GM23248 (cell line): ENCODE results near the gene ZFYVE9. TPM values are rescaled to one million over a fixed set of nuclear protein-coding genes. Genes with fewer than 3 reads are reported as not detected.

Source experiments
- DNase-seq: peaks from one replicate; pipeline ENCODE4 v3.0.0-alpha.2; 2015
- H2AFZ ChIP-seq: fragments of 200-600 bp; sonication (generic); 2 replicates; pipeline ENCODE4 v1.6.1; 2016; ENCODE audit warnings: antibody characterized with exemption
- H3F3A ChIP-seq: fragments of 200-600 bp; sonication (generic); 2 replicates; pipeline ENCODE4 v1.6.1; 2016; ENCODE audit warnings: mild to moderate bottlenecking, antibody characterized with exemption, mixed run types; ENCODE audit not compliant: insufficient read depth
- H3K27ac ChIP-seq: fragments of 200-600 bp; sonication (generic); 2 replicates; pipeline ENCODE4 v1.5.1; 2016; ENCODE audit warnings: mild to moderate bottlenecking
- H3K27me3 ChIP-seq: fragments of 200-600 bp; sonication (generic); replicated peaks from 2 replicates; pipeline ENCODE4 v1.6.1; 2016; ENCODE audit warnings: mild to moderate bottlenecking; ENCODE audit not compliant: insufficient read depth
- H3K36me3 ChIP-seq: fragments of 200-600 bp; sonication (generic); 2 replicates; pipeline ENCODE4 v1.6.1; 2016; ENCODE audit warnings: low read depth, mild to moderate bottlenecking
- H3K4me1 ChIP-seq: fragments of 200-600 bp; sonication (generic); 2 replicates; pipeline ENCODE4 v1.6.1; 2016; ENCODE audit warnings: mild to moderate bottlenecking; ENCODE audit not compliant: insufficient read depth
- H3K4me2 ChIP-seq: fragments of 200-600 bp; sonication (generic); one replicate; pipeline ENCODE4 v1.6.1; 2016; ENCODE audit warnings: mild to moderate bottlenecking; ENCODE audit not compliant: unreplicated experiment
- H3K4me3 ChIP-seq: fragments of 200-600 bp; sonication (generic); 2 replicates; pipeline ENCODE4 v1.5.1; 2016; ENCODE audit warnings: mild to moderate bottlenecking
- H3K79me2 ChIP-seq: fragments of 200-600 bp; sonication (generic); 2 replicates; pipeline ENCODE4 v1.6.1; 2016; ENCODE audit warnings: mild to moderate bottlenecking; ENCODE audit not compliant: insufficient read depth
- H3K9ac ChIP-seq: fragments of 200-600 bp; sonication (generic); 2 replicates; pipeline ENCODE4 v1.6.1; 2016; ENCODE audit warnings: mild to moderate bottlenecking
- H3K9me2 ChIP-seq: fragments of 200-600 bp; sonication (generic); 2 replicates; pipeline ENCODE4 v1.6.1; 2016; ENCODE audit warnings: mixed run types, mild to moderate bottlenecking, moderate library complexity; ENCODE audit not compliant: insufficient read depth
- H3K9me3 ChIP-seq: fragments of 200-600 bp; sonication (generic); one replicate; pipeline ENCODE4 v1.6.1; 2017; ENCODE audit warnings: low read depth
- H4K20me1 ChIP-seq: fragments of 200-600 bp; sonication (generic); 2 replicates; pipeline ENCODE4 v1.6.0; 2016; ENCODE audit not compliant: insufficient read depth
- EZH2 ChIP-seq: fragments of 200-600 bp; sonication (generic); IDR thresholded peaks from 2 replicates; pipeline ENCODE4 v1.6.1; 2018; ENCODE audit warnings: antibody characterized with exemption, mild to moderate bottlenecking; ENCODE audit not compliant: insufficient read depth, poor library complexity, severe bottlenecking
- EZH2phosphoT487 ChIP-seq: fragments of 200-600 bp; sonication (generic); IDR thresholded peaks from 2 replicates; pipeline ENCODE4 v1.6.1; 2018; ENCODE audit warnings: antibody characterized with exemption, moderate library complexity, mild to moderate bottlenecking, low read depth; ENCODE audit not compliant: insufficient read depth
- WGBS, 2 experiments: methylation state at CpG; one replicate each; pipeline ENCODE4 v1.1.6; 2015 to 2017; ENCODE audit warnings: low lambda C conversion rate in 2 of 2, low coverage in 1 of 2; ENCODE audit errors: missing lambda C conversion rate in 2 of 2; 5-methylcytosine and 5-hydroxymethylcytosine counted together
- in situ Hi-C: fragments of 300-500 bp; cut with MboI; formaldehyde crosslinking; loops from 2 replicates; pipeline ENCODE4 v1.15.0; 2020
- polyA plus RNA-seq: library from polyadenylated mRNA; unstranded; fragments of >200 nt; fragmentation: Nextera tagmentation; extraction: Ambion mirVana; gene quantifications from 2 replicates; pipeline ENCODE4 v1.2.1, GENCODE V29; 2016
- total RNA-seq: library from RNA; depleted of rRNA; stranded (reverse); fragments of >200 nt; shearing (Covaris generic); gene quantifications from 2 replicates; pipeline ENCODE4 v1.2.3, GENCODE V29; 2014

Gene ZFYVE9
- total and polyA plus RNA-seq, 2 experiments from 2014 or later, result 6.4 to 28.1 TPM

DNA sequence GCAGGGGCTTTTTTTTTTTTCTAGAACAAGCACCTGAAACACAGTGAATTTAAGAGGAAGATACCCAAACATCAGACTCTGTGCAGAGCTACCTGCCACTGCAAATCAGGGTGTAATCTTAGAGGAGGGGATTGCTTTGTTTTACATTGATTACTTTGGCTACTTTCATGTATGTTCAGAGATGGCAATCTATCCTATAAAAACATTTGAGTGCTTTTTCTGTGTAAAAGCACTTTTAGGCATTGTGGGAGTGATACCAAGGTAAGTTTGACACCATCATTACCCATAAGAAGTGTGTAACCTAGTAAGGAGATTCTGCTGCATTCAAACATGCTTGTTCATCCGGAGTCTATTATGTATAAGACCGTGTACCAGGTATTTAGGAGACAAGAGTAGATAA, 50.1 kb downstream of the ZFYVE9 start:
- in situ Hi-C loops, result no loop called here
- H3K4me2 ChIP-seq, result peak overlapping the region; percentile 76
- H3F3A ChIP-seq, result no peaks in the 10 kb centered on the region; the same call in 1 of the 2 replicates
- no peaks in the 10 kb centered on the region for H4K20me1 ChIP-seq
- H2AFZ ChIP-seq, result no peak overlapping the region
- H3K27me3 ChIP-seq, result no peaks in the 10 kb centered on the region
- H3K36me3 ChIP-seq, result no peaks in the 10 kb centered on the region
- no peaks in the 10 kb centered on the region for H3K9me3 ChIP-seq
- WGBS, 2 experiments, result 96 to 100% methylated on average over 2 of the region's 2 CpGs
- H3K79me2 ChIP-seq, result peaks cover 46% of the 10 kb centered on the region
- TF ChIP-seq EZH2 (no peak), EZH2phosphoT487 (no peak)
- no peaks in the 10 kb centered on the region for H3K9me2 ChIP-seq
- no peak overlapping the region for H3K4me3 ChIP-seq
- no peak overlapping the region; the same call in 1 of the 2 replicates for H3K9ac ChIP-seq
- DNase-seq, result no peak
- H3K4me1 ChIP-seq, result peaks cover 38% of the 10 kb centered on the region
- no peak overlapping the region for H3K27ac ChIP-seq

DNA sequence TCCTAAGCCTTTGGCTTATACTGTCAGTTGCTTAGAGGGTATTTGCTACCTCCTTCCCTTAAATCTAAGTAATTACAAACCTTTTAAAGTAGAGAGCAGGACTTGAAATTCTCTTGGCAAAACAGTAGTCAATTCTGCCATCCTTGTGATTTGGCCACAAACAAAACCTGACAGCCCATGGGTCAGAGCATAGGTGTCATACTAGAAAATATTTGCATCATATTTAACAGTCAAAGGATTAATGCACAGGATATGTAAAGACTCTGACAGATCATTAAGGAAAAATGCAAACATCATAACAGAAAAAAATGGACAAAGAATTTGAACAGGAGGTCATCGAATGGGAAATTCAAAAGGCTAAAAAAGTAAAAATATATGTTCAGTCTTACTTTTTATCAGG, 50.5 kb downstream of the ZFYVE9 start:
- peaks cover 42% of the 10 kb centered on the region for H3K79me2 ChIP-seq
- TF ChIP-seq EZH2phosphoT487 (no peak), EZH2 (no peak)
- H3F3A ChIP-seq, result no peaks in the 10 kb centered on the region; the same call in 1 of the 2 replicates
- in situ Hi-C loops, result no loop called here
- no peak overlapping the region for H3K4me3 ChIP-seq
- peak overlapping the region; percentile 76 for H3K4me2 ChIP-seq
- H3K9ac ChIP-seq, result peak overlapping the region; percentile 14; the same call in 1 of the 2 replicates
- no peaks in the 10 kb centered on the region for H4K20me1 ChIP-seq
- H3K4me1 ChIP-seq, result peaks cover 38% of the 10 kb centered on the region
- H3K27ac ChIP-seq, result no peak overlapping the region
- WGBS, 2 experiments, result 94 to 100% methylated on average over 1 of the region's 1 CpG
- no peaks in the 10 kb centered on the region for H3K27me3 ChIP-seq
- DNase-seq, result peak; percentile 2
- no peak overlapping the region for H2AFZ ChIP-seq
- no peaks in the 10 kb centered on the region for H3K9me2 ChIP-seq
- no peaks in the 10 kb centered on the region for H3K9me3 ChIP-seq
- no peaks in the 10 kb centered on the region for H3K36me3 ChIP-seq

DNA sequence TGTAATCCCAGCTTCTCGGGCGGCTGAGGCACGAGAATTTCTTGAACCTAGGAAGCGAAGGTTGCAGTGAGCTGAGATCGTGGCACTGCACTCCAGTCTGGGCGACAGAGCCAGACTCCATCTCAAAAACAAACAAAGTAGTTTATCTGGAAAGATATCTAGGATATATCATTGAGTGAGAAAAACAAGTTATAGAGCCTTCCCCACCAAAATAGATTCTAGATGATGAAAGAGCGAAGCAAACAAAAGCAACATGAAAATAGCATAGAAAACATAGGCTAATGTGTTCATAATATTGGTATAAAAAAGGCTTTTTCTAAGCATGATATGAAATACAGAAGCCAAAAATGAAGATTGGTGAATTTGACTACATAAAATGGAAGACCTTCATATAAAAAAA, 52.1 kb downstream of the ZFYVE9 start:
- TF ChIP-seq EZH2phosphoT487, result no peak
- DNase-seq, result no peak
- H3K9me3 ChIP-seq, result no peaks in the 10 kb centered on the region
- in situ Hi-C loops, result no loop called here
- no peaks in the 10 kb centered on the region for H4K20me1 ChIP-seq
- no peak overlapping the region for H2AFZ ChIP-seq
- 78 to 81% methylated on average over 7 of the region's 7 CpGs for WGBS, 2 experiments
- no peak overlapping the region for H3K4me3 ChIP-seq
- no peak overlapping the region for H3K4me2 ChIP-seq
- H3K27me3 ChIP-seq, result no peaks in the 10 kb centered on the region
- no peaks in the 10 kb centered on the region for H3K36me3 ChIP-seq
- H3K27ac ChIP-seq, result no peak overlapping the region
- no peak overlapping the region for H3K9ac ChIP-seq
- peaks cover 38% of the 10 kb centered on the region for H3K79me2 ChIP-seq
- H3F3A ChIP-seq, result no peaks in the 10 kb centered on the region; the same call in 1 of the 2 replicates
- H3K4me1 ChIP-seq, result peaks cover 38% of the 10 kb centered on the region
- no peaks in the 10 kb centered on the region for H3K9me2 ChIP-seq

DNA sequence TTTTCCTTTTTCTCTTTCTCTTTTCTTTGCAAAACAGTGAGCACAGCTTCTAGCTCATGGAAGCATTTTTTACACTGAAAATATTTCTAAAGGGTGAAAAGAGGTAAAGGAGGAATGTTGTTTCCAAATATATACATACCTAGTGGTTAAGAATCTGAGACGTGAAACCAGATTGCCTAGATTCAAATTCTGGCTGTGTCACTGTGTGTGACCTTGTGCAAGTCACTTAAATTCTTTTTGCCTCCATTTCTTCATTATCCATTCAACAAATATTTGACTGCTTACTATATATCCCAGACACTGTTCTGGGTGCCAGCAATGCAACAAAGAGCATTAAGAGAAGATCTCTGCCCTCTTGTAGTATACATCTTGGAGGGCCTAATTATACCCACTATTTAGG, 53.3 kb downstream of the ZFYVE9 start:
- Histone ChIP-seq H3K36me3 (no peaks in the 10 kb centered on the region), H3K4me2 (peak overlapping the region; percentile 10), H4K20me1 (no peaks in the 10 kb centered on the region), H3K9me3 (no peaks in the 10 kb centered on the region), H2AFZ (no peak overlapping the region), H3K27me3 (no peaks in the 10 kb centered on the region), H3K27ac (no peak overlapping the region), H3F3A (no peaks in the 10 kb centered on the region; the same call in 1 of the 2 replicates), H3K9ac (no peak overlapping the region), H3K4me1 (peaks cover 36% of the 10 kb centered on the region), H3K4me3 (no peak overlapping the region), H3K9me2 (no peaks in the 10 kb centered on the region), H3K79me2 (peaks cover 30% of the 10 kb centered on the region)
- in situ Hi-C loops, result no loop called here
- WGBS, 2 experiments, result 58 to 59% methylated on average over 1 of the region's 1 CpG
- DNase-seq, result peak; percentile 9
- TF ChIP-seq EZH2 (no peak), EZH2phosphoT487 (no peak)
